ENCODE results near the gene THAP5. TPM values are rescaled to one million over a fixed set of nuclear protein-coding genes. Genes with fewer than 3 reads are reported as not detected.

THAP5 gene
- total RNA-seq, 1 experiment from 2014 or later, result 19.5 TPM

- no peak for TF ChIP-seq ARID4B (CRISPR knock-in tag; IDR thresholded peaks at IDR 0.05; ENCODE audit: borderline replicate concordance)
- TF ChIP-seq ZNF423 (CRISPR knock-in tag; IDR thresholded peaks at IDR 0.05), result no peak
- TF ChIP-seq, protein P1, sequence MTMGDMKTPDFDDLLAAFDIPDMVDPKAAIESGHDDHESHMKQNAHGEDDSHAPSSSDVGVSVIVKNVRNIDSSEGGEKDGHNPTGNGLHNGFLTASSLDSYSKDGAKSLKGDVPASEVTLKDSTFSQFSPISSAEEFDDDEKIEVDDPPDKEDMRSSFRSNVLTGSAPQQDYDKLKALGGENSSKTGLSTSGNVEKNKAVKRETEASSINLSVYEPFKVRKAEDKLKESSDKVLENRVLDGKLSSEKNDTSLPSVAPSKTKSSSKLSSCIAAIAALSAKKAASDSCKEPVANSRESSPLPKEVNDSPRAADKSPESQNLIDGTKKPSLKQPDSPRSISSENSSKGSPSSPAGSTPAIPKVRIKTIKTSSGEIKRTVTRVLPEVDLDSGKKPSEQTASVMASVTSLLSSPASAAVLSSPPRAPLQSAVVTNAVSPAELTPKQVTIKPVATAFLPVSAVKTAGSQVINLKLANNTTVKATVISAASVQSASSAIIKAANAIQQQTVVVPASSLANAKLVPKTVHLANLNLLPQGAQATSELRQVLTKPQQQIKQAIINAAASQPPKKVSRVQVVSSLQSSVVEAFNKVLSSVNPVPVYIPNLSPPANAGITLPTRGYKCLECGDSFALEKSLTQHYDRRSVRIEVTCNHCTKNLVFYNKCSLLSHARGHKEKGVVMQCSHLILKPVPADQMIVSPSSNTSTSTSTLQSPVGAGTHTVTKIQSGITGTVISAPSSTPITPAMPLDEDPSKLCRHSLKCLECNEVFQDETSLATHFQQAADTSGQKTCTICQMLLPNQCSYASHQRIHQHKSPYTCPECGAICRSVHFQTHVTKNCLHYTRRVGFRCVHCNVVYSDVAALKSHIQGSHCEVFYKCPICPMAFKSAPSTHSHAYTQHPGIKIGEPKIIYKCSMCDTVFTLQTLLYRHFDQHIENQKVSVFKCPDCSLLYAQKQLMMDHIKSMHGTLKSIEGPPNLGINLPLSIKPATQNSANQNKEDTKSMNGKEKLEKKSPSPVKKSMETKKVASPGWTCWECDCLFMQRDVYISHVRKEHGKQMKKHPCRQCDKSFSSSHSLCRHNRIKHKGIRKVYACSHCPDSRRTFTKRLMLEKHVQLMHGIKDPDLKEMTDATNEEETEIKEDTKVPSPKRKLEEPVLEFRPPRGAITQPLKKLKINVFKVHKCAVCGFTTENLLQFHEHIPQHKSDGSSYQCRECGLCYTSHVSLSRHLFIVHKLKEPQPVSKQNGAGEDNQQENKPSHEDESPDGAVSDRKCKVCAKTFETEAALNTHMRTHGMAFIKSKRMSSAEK (CRISPR knock-in tag; IDR thresholded peaks at IDR 0.05; ENCODE audit: borderline replicate concordance), result no peak
- no peak for TF ChIP-seq OVOL2 (CRISPR knock-in tag; IDR thresholded peaks at IDR 0.05; ENCODE audit: borderline replicate concordance)
- TF ChIP-seq USF2 (CRISPR knock-in tag; IDR thresholded peaks at IDR 0.05), result no peak
- no peak for TF ChIP-seq PREB (CRISPR knock-in tag; IDR thresholded peaks at IDR 0.05; ENCODE audit: borderline replicate concordance)
- TF ChIP-seq MYBL2 (CRISPR knock-in tag; IDR thresholded peaks at IDR 0.05), result no peak
- TF ChIP-seq ELF4 (CRISPR knock-in tag; IDR thresholded peaks at IDR 0.05; ENCODE audit: low read depth), result no peak
- TF ChIP-seq ZNF263 (CRISPR knock-in tag; IDR thresholded peaks at IDR 0.05; ENCODE audit: low read depth), result no peak
- no peak for TF ChIP-seq FOXP1 (CRISPR knock-in tag; IDR thresholded peaks at IDR 0.05; ENCODE audit: borderline replicate concordance)
- no peak for TF ChIP-seq GABPB1 (CRISPR knock-in tag; IDR thresholded peaks at IDR 0.05)
- TF ChIP-seq AFF4 (CRISPR knock-in tag; IDR thresholded peaks at IDR 0.05; ENCODE audit: borderline replicate concordance), result no peak
- no peak for TF ChIP-seq IRF2 (CRISPR knock-in tag; IDR thresholded peaks at IDR 0.05; ENCODE audit: borderline replicate concordance, low read depth)
- TF ChIP-seq, protein P2, sequence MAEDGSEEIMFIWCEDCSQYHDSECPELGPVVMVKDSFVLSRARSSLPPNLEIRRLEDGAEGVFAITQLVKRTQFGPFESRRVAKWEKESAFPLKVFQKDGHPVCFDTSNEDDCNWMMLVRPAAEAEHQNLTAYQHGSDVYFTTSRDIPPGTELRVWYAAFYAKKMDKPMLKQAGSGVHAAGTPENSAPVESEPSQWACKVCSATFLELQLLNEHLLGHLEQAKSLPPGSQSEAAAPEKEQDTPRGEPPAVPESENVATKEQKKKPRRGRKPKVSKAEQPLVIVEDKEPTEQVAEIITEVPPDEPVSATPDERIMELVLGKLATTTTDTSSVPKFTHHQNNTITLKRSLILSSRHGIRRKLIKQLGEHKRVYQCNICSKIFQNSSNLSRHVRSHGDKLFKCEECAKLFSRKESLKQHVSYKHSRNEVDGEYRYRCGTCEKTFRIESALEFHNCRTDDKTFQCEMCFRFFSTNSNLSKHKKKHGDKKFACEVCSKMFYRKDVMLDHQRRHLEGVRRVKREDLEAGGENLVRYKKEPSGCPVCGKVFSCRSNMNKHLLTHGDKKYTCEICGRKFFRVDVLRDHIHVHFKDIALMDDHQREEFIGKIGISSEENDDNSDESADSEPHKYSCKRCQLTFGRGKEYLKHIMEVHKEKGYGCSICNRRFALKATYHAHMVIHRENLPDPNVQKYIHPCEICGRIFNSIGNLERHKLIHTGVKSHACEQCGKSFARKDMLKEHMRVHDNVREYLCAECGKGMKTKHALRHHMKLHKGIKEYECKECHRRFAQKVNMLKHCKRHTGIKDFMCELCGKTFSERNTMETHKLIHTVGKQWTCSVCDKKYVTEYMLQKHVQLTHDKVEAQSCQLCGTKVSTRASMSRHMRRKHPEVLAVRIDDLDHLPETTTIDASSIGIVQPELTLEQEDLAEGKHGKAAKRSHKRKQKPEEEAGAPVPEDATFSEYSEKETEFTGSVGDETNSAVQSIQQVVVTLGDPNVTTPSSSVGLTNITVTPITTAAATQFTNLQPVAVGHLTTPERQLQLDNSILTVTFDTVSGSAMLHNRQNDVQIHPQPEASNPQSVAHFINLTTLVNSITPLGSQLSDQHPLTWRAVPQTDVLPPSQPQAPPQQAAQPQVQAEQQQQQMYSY (CRISPR knock-in tag; IDR thresholded peaks at IDR 0.05), result no peak
- TF ChIP-seq TEAD4 (CRISPR knock-in tag; IDR thresholded peaks at IDR 0.05), result no peak
- no peak for TF ChIP-seq CREB1 (CRISPR knock-in tag; IDR thresholded peaks at IDR 0.05)
- TF ChIP-seq NR3C1 (CRISPR knock-in tag; conservative IDR thresholded peaks at IDR 0.05; ENCODE audit: low read depth), result no peak
- POLR2A ChIA-PET, result interaction anchor here (1.5 kb wide), 1 partner anchor 9 kb away, joined by 7 read pairs; the partner anchor contains the start of genes DNAJB9 and THAP5
- H3K4me1 Mint-ChIP-seq, result peaks cover 24% of the 10 kb centered on the region
- CTCF ChIA-PET, result no interaction called here
- DNase-seq (ENCODE audit: low spot score) (no peak), ATAC-seq (no peak)
- no peak overlapping the region for H3K4me3 Mint-ChIP-seq
- H3K36me3 Mint-ChIP-seq, result peaks cover 28% of the 10 kb centered on the region
- no peaks in the 10 kb centered on the region for H3K27me3 Mint-ChIP-seq (ENCODE audit: low read depth)
- no peak overlapping the region for H3K27ac Mint-ChIP-seq
- peaks cover 17% of the 10 kb centered on the region for H3K9me3 Mint-ChIP-seq
Measured at GRCh38 chr7:108578937-108579336, 9.4 kb upstream of the THAP5 start.
